Astrocyte of the cerebellum (primary cell): ENCODE results near the gene HTR2A.

Experiments used
- DNase-seq: peaks from one replicate; pipeline ENCODE4 v3.0.0-alpha.2; 2011; ENCODE audit warnings: low read depth
- H3K4me3 ChIP-seq: 2 replicates; pipeline ENCODE4 v1.5.1; 2011; ENCODE audit warnings: mild to moderate bottlenecking, low read depth, low read length, moderate library complexity
- in situ Hi-C: cut with HindIII; loops from 2 replicates; pipeline ENCODE4 v1.10.0; 2017; ENCODE audit warnings: low sequenced_read_pairs
- TF ChIP-seq, protein P1 (sequence below): IDR thresholded peaks from 2 replicates; pipeline ENCODE4 v1.5.1; 2012; ENCODE audit warnings: low read length, low read depth, moderate library complexity, mild to moderate bottlenecking; ENCODE audit errors: missing control alignments

The HTR2A gene

DNA sequence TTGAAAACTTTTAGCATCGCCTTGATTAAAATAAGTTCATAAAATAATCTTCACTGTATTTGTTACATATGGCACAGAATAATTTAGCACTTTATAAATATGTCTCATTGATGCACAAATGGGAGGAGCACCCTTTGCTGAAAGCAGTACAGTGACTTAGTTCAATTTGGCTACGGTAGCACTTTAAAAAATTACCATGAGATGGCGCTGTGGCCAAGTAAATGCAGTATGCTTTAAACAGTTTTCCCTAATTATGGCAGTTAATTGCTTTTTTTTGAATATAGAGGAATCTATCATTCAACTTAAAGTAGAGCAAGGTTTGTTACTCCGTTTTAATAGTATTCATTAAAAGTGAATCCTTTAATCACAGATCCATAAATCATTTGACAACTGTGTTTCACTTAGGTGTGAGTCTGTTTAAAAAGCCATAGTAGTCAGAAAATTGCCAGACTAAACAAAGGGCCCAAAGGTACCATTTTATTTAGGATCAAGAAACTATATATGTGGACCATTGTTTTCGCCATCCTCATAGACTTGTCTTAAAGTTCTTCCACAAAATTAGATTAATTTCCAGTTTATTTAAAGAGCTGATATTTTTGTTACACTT is 65.2 kb downstream of the HTR2A start:
- no peak overlapping the region for H3K4me3 ChIP-seq
- peak; percentile 46 for DNase-seq
- TF ChIP-seq, protein P1, sequence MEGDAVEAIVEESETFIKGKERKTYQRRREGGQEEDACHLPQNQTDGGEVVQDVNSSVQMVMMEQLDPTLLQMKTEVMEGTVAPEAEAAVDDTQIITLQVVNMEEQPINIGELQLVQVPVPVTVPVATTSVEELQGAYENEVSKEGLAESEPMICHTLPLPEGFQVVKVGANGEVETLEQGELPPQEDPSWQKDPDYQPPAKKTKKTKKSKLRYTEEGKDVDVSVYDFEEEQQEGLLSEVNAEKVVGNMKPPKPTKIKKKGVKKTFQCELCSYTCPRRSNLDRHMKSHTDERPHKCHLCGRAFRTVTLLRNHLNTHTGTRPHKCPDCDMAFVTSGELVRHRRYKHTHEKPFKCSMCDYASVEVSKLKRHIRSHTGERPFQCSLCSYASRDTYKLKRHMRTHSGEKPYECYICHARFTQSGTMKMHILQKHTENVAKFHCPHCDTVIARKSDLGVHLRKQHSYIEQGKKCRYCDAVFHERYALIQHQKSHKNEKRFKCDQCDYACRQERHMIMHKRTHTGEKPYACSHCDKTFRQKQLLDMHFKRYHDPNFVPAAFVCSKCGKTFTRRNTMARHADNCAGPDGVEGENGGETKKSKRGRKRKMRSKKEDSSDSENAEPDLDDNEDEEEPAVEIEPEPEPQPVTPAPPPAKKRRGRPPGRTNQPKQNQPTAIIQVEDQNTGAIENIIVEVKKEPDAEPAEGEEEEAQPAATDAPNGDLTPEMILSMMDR, result peak; percentile 65
- in situ Hi-C loops, result no loop called here

DNA sequence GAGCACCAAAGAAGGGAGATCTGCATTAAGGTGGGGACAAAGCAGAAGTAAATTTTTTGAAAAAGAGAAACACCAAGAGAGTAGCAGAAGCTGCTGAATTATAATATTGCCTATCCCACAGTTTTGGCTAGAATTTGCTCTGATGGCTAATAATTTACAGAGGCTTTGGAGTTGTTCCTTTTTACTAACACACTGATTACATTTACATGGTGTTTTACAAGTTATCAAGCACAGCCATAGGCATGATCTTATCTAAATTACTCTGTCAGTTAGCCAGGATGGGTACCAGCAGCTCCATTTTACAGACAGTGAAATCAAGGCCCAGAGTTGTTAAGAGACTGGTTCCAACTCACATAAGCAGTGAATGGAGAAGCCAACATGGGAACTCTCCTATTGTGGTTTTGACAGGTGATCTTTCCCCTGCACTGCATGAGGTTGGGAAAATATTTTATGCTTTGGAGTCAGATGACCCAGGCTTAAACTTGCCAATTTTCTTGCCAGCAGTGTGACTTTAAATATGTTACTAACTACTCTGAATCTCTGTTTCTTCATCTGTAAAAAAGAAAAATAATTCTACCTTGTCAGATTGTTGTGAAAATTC is 66.3 kb downstream of the HTR2A start:
- H3K4me3 ChIP-seq, result no peak overlapping the region
- TF ChIP-seq, protein P1, result no peak
- in situ Hi-C loops, result no loop called here
- DNase-seq, result peak; percentile 8

GRCh38 chr13:46822551-46822950 is 74.3 kb downstream of the HTR2A start:
- no peak overlapping the region for H3K4me3 ChIP-seq
- DNase-seq, result no peak
- in situ Hi-C loops, result no loop called here
- TF ChIP-seq, protein P1, result no peak

- in situ Hi-C loops, result no loop called here
- no peak for DNase-seq
- TF ChIP-seq, protein P1, result no peak
- no peak overlapping the region for H3K4me3 ChIP-seq
Measured at GRCh38 chr13:46817838-46818476, 78.9 kb downstream of the HTR2A start.

GRCh38 chr13:46817095-46817494 is 79.8 kb downstream of the HTR2A start:
- no peak for DNase-seq
- TF ChIP-seq, protein P1, result no peak
- H3K4me3 ChIP-seq, result no peak overlapping the region
- in situ Hi-C loops, result no loop called here

- H3K4me3 ChIP-seq, result no peak overlapping the region
- DNase-seq, result no peak
- TF ChIP-seq, protein P1, result no peak
- in situ Hi-C loops, result no loop called here
Measured at GRCh38 chr13:46816371-46816770, 80.5 kb downstream of the HTR2A start.
